Right lobe of liver (tissue), 6 donors: Measurements from ENCODE around the gene CHMP3. TPM values are rescaled to one million over a fixed set of nuclear protein-coding genes. Genes with fewer than 3 reads are reported as not detected.
A peak's percentile ranks its signal among the peaks of the same experiment; 100 is the strongest.
"Not testable (repeated sequence)": the region's sequence is repeated elsewhere in the genome, so short reads cannot be mapped to it uniquely, and the experiment has no call there.

ENCODE experiments used
- ATAC-seq, 4 donors: fragments of 200-7000 bp; cut with Tn5 transposase; one replicate each; pipeline ENCODE4 v1.9.1; 2020; ENCODE audit warnings: mild to moderate bottlenecking in 4 of 4, moderate library complexity in 4 of 4
- DNase-seq, 3 donors: peaks; one replicate each; pipeline ENCODE4 v3.0.0-alpha.2; 2020
- H3K27ac ChIP-seq, 3 donors: fragments of 200-600 bp; one replicate each; pipeline ENCODE4 v1.8.0; 2022
- H3K27me3 ChIP-seq, 2 donors: fragments of 200-600 bp; one replicate each; pipeline ENCODE4 v1.8.0; 2022
- H3K36me3 ChIP-seq, 4 donors: fragments of 200-600 bp; sonication (generic) in 1 of 4; one replicate each; pipeline versions ENCODE4 v1.5.1 to v1.8.0; 2017 to 2022; ENCODE audit warnings: control low read depth in 1 of 4
- H3K4me1 ChIP-seq, 4 donors: fragments of 200-600 bp; sonication (generic) in 1 of 4; one replicate each; pipeline versions ENCODE4 v1.5.1 to v1.8.0; 2017 to 2022; ENCODE audit warnings: control low read depth in 1 of 4
- H3K4me3 ChIP-seq, 3 donors: fragments of 200-600 bp; one replicate each; pipeline ENCODE4 v1.8.0; 2022
- H3K9me3 ChIP-seq, 4 donors: fragments of 200-600 bp; sonication (generic) in 1 of 4; one replicate each; pipeline versions ENCODE4 v1.5.1 to v1.8.0; 2017 to 2022; ENCODE audit warnings: control low read depth in 1 of 4
- POLR2A ChIP-seq: fragments of 450-650 bp; IDR thresholded peaks from one replicate; pipeline ENCODE4 v1.6.1; 2017; ENCODE audit warnings: antibody characterized with exemption, mild to moderate bottlenecking
- WGBS: methylation state at CpG from one replicate; pipeline ENCODE4 v1.1.6; 2018; ENCODE audit warnings: low coverage, low lambda C conversion rate; ENCODE audit not compliant: insufficient coverage; ENCODE audit errors: missing lambda C conversion rate; 5-methylcytosine and 5-hydroxymethylcytosine counted together
- intact Hi-C, 2 donors: fragments of 100-400 bp; cut with DNase I; formaldehyde crosslinking; loops; one replicate each; pipeline versions ENCODE4 v1.11.2 to v1.14.1; 2022
- total RNA-seq, 6 experiments: library from RNA; depleted of rRNA in 2 of 6; stranded (reverse); fragments of >200 nt in 2 of 6; fragmentation: NEBNext Ultra II Directional in 3 of 6; extraction: Animal tissue kit (Norgen Biotek cat#: 25700) in 3 of 6; gene quantifications; one replicate each; pipeline versions ENCODE4 v1.1.0 to v1.2.4, GENCODE V29; 2016 to 2023
- TF ChIP-seq, protein P1 (sequence below), 4 donors: fragments of 200-600 bp in 3 of 4; fragments of 450-650 bp in 1 of 4; IDR thresholded peaks; one replicate each; pipeline versions ENCODE4 v1.5.1 to v1.8.0; 2016 to 2022; ENCODE audit warnings: antibody characterized with exemption in 4 of 4, mild to moderate bottlenecking in 2 of 4
- donor health status: DM: no; HTN: yes; CAD: no.
- donor health status: DM: no; HTN: no; CAD: no.
- donor health status: DM: no; HTN: no; CAD: no.
- donor health status: DM: no; HTN: yes; CAD: no.
- donor health status: DM: no; HTN: yes; CAD: no.

Gene CHMP3
- total RNA-seq, 6 experiments from 2014 or later, result 16.2 to 29.3 (median 24.4) TPM

DNA sequence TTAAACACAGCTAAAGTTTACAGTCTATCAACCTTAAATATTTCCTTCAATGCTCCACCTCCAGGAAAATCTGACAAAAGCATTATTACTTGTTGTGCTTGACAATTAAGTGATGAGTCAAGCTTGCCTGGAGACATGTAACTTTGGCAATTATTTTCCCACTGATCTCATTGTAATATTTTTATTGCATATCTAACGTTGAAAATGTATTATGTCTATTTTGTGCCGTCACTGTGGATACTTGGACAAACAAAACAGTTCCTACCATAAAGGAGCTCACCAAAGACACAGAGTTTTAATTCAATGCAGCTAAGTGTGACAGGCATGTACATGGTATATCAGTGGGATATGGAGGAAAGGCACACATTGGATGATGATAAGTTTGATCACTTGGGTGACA is 35.7 kb upstream of the CHMP3 start:
- H3K4me1 ChIP-seq, result no peaks in the 10 kb centered on the region
- no peaks in the 10 kb centered on the region for H3K27me3 ChIP-seq
- ATAC-seq (no peak), DNase-seq (no peak)
- intact Hi-C loops, result no loop called here
- H3K9me3 ChIP-seq, result no peaks in the 10 kb centered on the region
- H3K4me3 ChIP-seq, result no peak overlapping the region
- peaks cover 0 to 6% (median 3%) of the 10 kb centered on the region in 4 donors for H3K36me3 ChIP-seq
- TF ChIP-seq POLR2A, result no peak
- TF ChIP-seq, protein P1, sequence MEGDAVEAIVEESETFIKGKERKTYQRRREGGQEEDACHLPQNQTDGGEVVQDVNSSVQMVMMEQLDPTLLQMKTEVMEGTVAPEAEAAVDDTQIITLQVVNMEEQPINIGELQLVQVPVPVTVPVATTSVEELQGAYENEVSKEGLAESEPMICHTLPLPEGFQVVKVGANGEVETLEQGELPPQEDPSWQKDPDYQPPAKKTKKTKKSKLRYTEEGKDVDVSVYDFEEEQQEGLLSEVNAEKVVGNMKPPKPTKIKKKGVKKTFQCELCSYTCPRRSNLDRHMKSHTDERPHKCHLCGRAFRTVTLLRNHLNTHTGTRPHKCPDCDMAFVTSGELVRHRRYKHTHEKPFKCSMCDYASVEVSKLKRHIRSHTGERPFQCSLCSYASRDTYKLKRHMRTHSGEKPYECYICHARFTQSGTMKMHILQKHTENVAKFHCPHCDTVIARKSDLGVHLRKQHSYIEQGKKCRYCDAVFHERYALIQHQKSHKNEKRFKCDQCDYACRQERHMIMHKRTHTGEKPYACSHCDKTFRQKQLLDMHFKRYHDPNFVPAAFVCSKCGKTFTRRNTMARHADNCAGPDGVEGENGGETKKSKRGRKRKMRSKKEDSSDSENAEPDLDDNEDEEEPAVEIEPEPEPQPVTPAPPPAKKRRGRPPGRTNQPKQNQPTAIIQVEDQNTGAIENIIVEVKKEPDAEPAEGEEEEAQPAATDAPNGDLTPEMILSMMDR (IDR thresholded peaks at IDR 0.05), result no peak
- 92% methylated on average over 2 of the region's 2 CpGs for WGBS
- no peak overlapping the region for H3K27ac ChIP-seq

DNA sequence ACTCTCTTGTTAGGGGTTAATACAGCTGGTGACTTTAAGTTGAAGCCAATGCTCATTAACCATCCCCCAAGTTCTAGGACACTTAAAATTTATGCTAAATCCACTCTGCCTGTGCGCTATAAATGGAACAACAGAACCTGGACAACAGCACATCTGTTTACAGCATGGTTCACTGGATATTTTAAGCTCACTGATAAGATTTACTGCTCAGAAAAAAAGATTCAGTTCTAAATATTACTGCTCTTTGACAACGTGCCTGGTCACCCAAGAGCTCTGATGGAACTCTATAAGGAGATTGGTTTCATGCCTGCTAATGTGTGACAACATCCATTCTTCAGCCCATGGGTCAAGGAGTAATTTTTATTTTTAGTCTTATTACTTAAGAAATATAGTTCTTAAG is 32.9 kb upstream of the CHMP3 start:
- intact Hi-C loops, result no loop called here
- WGBS, result 77% methylated on average over 2 of the region's 2 CpGs
- no peak for ATAC-seq
- no peak for TF ChIP-seq POLR2A
- TF ChIP-seq, protein P1 (IDR thresholded peaks at IDR 0.05), result no peak
- no peak for DNase-seq
- no peaks in the 10 kb centered on the region for H3K9me3 ChIP-seq
- no peaks in the 10 kb centered on the region for H3K27me3 ChIP-seq
- H3K27ac ChIP-seq, result no peak overlapping the region
- H3K36me3 ChIP-seq, result no peaks in the 10 kb centered on the region
- H3K4me1 ChIP-seq, result no peaks in the 10 kb centered on the region
- H3K4me3 ChIP-seq, result no peak overlapping the region

DNA sequence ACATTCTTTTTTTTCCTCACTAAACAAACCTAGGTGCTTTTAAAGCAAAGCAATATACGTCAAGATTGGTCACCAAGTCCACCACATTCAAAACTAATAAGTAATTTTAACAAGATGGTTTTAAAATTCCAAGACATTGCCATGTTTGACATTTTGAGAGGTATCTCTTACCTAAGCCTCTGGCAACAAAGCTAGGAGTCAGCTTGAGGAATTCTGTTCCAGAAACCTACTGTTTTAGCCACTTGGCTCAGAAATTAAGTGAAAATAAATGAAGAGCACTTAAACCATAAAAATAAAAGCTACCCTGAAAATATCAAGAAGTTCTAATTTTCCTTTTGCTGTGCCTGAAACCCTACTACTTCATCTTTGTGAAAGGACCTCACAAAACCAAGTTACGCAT is 30.0 kb upstream of the CHMP3 start:
- no peaks in the 10 kb centered on the region for H3K9me3 ChIP-seq
- no peaks in the 10 kb centered on the region for H3K4me1 ChIP-seq
- H3K4me3 ChIP-seq, result no peak overlapping the region
- no peak overlapping the region for H3K27ac ChIP-seq
- 77% methylated on average over 2 of the region's 2 CpGs for WGBS
- intact Hi-C loops, result no loop called here
- H3K36me3 ChIP-seq, result no peaks in the 10 kb centered on the region
- no peaks in the 10 kb centered on the region for H3K27me3 ChIP-seq
- ATAC-seq, result no peak
- TF ChIP-seq, protein P1 (IDR thresholded peaks at IDR 0.05), result no peak
- no peak for TF ChIP-seq POLR2A
- no peak for DNase-seq

DNA sequence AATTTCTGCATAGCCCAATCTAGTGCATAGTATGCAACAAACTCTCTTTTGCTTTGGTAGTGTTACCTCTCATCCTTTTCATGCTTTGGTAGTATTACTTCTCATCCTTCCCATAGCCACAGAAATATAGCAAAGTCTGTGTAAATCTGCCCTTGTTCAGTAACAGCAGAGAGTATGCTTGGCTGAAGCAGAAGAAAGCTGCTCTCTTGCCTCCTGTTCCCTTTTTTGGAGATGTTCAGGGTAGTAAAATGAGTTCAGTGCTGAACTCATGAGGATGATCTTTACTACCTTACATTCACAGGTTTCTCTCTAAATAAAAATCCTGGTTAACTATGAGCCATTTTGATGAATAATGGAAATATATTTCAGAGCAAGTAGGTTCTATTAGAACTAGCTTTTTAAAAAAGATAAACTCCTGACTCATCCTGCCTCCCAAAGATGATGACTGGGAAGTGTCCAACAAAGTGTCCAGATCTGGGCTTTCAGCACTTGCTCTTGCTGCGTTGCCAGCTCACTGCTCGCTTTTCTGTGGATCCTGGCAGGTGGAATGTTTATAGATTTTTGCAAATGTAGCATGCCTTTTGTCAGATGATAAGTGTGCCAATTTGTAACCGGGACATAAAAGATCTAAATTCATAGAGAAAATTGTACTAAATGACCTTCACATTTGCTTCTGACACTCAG is 29.4 kb upstream of the CHMP3 start:
- DNase-seq (peak in 1 of 3 donors; percentile 27), ATAC-seq (peak in 2 of 4 donors; percentile 38 to 76)
- H3K27me3 ChIP-seq, result no peaks in the 10 kb centered on the region
- TF ChIP-seq, protein P1 (IDR thresholded peaks at IDR 0.05), result no peak
- no peak for TF ChIP-seq POLR2A
- intact Hi-C loops, result no loop called here
- no peaks in the 10 kb centered on the region for H3K4me1 ChIP-seq
- no peaks in the 10 kb centered on the region for H3K36me3 ChIP-seq
- H3K9me3 ChIP-seq, result no peaks in the 10 kb centered on the region
- no peak overlapping the region for H3K4me3 ChIP-seq
- 11% methylated on average over 2 of the region's 3 CpGs for WGBS
- no peak overlapping the region for H3K27ac ChIP-seq

DNA sequence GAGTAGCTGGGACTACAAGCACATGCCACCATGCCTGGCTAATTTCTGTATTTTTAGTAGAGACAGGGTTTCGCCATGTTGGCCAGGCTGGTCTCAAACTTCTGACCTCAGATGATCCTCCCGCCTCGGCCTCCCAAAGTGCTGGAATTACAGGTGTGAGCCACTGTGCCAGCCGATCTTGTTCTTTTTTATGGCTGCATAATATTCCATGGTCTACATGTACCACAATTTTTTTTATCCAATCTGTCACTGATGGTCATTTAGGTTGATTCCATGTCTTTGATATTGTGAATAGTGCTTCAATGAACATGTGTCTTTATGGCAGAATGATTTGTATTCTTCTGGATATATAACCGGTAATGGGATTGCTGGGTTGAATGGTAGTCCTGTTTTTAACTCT is 26.5 kb upstream of the CHMP3 start:
- H3K27ac ChIP-seq, H3K4me3 ChIP-seq, H3K4me1 ChIP-seq, DNase-seq, H3K9me3 ChIP-seq, intact Hi-C loops, H3K36me3 ChIP-seq, ATAC-seq, H3K27me3 ChIP-seq: not testable (repeated sequence)
- WGBS, result 87% methylated on average over 3 of the region's 5 CpGs
